CD4-positive, alpha-beta T cell treated with Interferon gamma for 1 hour (primary cell): ENCODE data around the gene CHSY3.

Experiments
- DNase-seq: peaks from one replicate; pipeline ENCODE4 v3.0.0-alpha.2; 2020

The CHSY3 gene

GRCh38 chr5:130032807-130033206 lies 128.5 kb downstream of the CHSY3 start:
- DNase-seq: no peak

GRCh38 chr5:130034566-130035210 lies 130.4 kb downstream of the CHSY3 start:
- DNase-seq: no peak

GRCh38 chr5:130035388-130035787 lies 131.1 kb downstream of the CHSY3 start:
- no peak for DNase-seq

- no peak for DNase-seq
These were observed 133.6 kb downstream of the CHSY3 start for GRCh38 chr5:130037905-130038304.

GRCh38 chr5:130043834-130044233 lies 139.6 kb downstream of the CHSY3 start:
- DNase-seq: no peak

GRCh38 chr5:130045334-130045733 lies 141.1 kb downstream of the CHSY3 start:
- no peak for DNase-seq

- DNase-seq: no peak
These were observed 146.3 kb downstream of the CHSY3 start for GRCh38 chr5:130050585-130050984.

- DNase-seq: no peak
These were observed 148.5 kb downstream of the CHSY3 start for GRCh38 chr5:130052752-130053151.

GRCh38 chr5:130055572-130055971 lies 151.3 kb downstream of the CHSY3 start:
- DNase-seq: no peak

- DNase-seq: no peak
These were observed 157.5 kb downstream of the CHSY3 start for GRCh38 chr5:130061746-130062145.

- DNase-seq: no peak
These were observed 159.3 kb downstream of the CHSY3 start for GRCh38 chr5:130063603-130064002.

GRCh38 chr5:130064484-130064883 lies 160.2 kb downstream of the CHSY3 start:
- no peak for DNase-seq

- no peak for DNase-seq
These were observed 161.4 kb downstream of the CHSY3 start for GRCh38 chr5:130065617-130066016.

- DNase-seq: no peak
These were observed 162.4 kb downstream of the CHSY3 start for GRCh38 chr5:130066644-130067043.

- DNase-seq: no peak
These were observed 163.1 kb downstream of the CHSY3 start for GRCh38 chr5:130067364-130067763.

GRCh38 chr5:130068101-130068500 lies 163.8 kb downstream of the CHSY3 start:
- no peak for DNase-seq

GRCh38 chr5:130068988-130069387 lies 164.7 kb downstream of the CHSY3 start:
- no peak for DNase-seq

GRCh38 chr5:130074820-130075219 lies 170.6 kb downstream of the CHSY3 start:
- no peak for DNase-seq

- no peak for DNase-seq
These were observed 172.7 kb downstream of the CHSY3 start for GRCh38 chr5:130077007-130077406.

- DNase-seq: no peak
These were observed 174.4 kb downstream of the CHSY3 start for GRCh38 chr5:130078661-130079060.

GRCh38 chr5:130090569-130091270 lies 186.5 kb downstream of the CHSY3 start:
- no peak for DNase-seq

GRCh38 chr5:130092991-130093390 lies 188.7 kb downstream of the CHSY3 start:
- no peak for DNase-seq

GRCh38 chr5:130096483-130096882 lies 192.2 kb downstream of the CHSY3 start:
- DNase-seq: no peak

- DNase-seq: no peak
These were observed 194.7 kb downstream of the CHSY3 start for GRCh38 chr5:130099008-130099407.

GRCh38 chr5:130102375-130102774 lies 198.1 kb downstream of the CHSY3 start:
- no peak for DNase-seq
